ENCODE measurements around the gene ABCB4. TPM values are rescaled to one million over a fixed set of nuclear protein-coding genes. Genes with fewer than 3 reads are reported as not detected.

The ABCB4 gene
- total and polyA plus RNA-seq, 2 experiments from 2014 or later: 0.37 to 1.2 TPM

DNA sequence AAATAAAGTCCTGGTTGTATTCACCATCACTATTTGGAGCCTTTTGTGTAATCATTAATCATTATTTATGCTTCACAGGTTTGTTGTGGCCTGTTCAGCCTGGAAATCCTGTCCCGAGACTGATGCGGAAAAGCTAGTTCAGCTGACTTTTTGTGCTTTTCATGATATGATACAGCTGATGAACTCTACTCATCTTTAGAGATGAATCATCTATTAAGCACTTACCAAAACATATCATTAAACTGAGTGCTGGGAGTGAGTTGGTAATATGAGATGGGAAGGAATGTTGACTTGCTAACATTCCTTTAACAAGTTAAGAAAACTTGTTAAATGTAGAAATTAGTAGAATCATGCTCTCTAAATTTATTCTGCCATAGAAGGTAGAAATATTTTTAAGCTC, 77.0 kb downstream of the ABCB4 start:
- DNase-seq (ENCODE audit: low spot score): no peak
- 80% methylated on average over 2 of the region's 2 CpGs for WGBS (ENCODE audit: low lambda C conversion rate, missing lambda C conversion rate)
- Histone ChIP-seq H3K27me3 (no peaks in the 10 kb centered on the region), H3K79me2 (no peaks in the 10 kb centered on the region), H4K20me1 (ENCODE audit: insufficient read depth, poor library complexity, severe bottlenecking) (no peaks in the 10 kb centered on the region), H3K4me3 (no peak overlapping the region), H3K4me1 (ENCODE audit: insufficient read depth) (no peaks in the 10 kb centered on the region), H3K4me2 (no peak overlapping the region), H3K9me2 (replicated peaks; ENCODE audit: insufficient read depth) (no peaks in the 10 kb centered on the region), H3K36me3 (replicated peaks; ENCODE audit: insufficient read depth, low read depth) (peaks cover 5% of the 10 kb centered on the region), H3K27ac (no peak overlapping the region), H2AFZ (no peak overlapping the region), H3K9me3 (ENCODE audit: low read depth) (no peaks in the 10 kb centered on the region)
- no peak for TF ChIP-seq EZH2 (IDR thresholded peaks at IDR 0.05; ENCODE audit: borderline replicate concordance)
- TF ChIP-seq, protein P1, sequence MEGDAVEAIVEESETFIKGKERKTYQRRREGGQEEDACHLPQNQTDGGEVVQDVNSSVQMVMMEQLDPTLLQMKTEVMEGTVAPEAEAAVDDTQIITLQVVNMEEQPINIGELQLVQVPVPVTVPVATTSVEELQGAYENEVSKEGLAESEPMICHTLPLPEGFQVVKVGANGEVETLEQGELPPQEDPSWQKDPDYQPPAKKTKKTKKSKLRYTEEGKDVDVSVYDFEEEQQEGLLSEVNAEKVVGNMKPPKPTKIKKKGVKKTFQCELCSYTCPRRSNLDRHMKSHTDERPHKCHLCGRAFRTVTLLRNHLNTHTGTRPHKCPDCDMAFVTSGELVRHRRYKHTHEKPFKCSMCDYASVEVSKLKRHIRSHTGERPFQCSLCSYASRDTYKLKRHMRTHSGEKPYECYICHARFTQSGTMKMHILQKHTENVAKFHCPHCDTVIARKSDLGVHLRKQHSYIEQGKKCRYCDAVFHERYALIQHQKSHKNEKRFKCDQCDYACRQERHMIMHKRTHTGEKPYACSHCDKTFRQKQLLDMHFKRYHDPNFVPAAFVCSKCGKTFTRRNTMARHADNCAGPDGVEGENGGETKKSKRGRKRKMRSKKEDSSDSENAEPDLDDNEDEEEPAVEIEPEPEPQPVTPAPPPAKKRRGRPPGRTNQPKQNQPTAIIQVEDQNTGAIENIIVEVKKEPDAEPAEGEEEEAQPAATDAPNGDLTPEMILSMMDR (IDR thresholded peaks at IDR 0.05; ENCODE audit: poor library complexity): no peak
- no peak for TF ChIP-seq EZH2phosphoT487 (IDR thresholded peaks at IDR 0.05; ENCODE audit: low read depth, severe bottlenecking, unreplicated experiment)

DNA sequence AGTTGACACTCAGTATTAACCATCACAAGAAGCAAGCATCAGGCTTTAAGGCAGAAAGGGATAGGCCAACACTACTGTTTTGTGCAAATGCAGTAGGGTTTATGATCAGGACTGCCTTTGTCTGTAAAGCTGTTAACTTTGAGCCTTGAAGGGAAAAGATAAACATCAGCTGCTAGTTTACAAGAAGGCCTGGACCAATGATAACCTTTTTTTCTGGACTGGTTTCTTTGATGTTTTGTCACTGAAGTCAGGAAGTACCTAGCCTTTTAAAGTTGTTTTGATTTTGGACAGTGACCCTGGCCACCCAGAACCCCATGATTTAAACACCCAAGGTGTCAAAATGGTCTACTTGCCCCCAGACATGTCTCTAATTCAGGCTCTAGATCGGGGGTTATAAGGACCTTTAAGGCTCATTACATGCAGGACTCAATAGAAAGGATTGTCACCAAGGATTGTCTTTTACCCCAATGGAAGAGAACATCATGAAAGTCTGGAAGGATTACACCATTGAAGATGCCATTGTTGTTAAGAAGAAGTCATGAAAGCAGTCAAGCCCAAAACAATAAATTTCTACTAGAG, 79.9 kb downstream of the ABCB4 start:
- WGBS (ENCODE audit: low lambda C conversion rate, missing lambda C conversion rate): 89% methylated on average over 1 of the region's 1 CpG
- Histone ChIP-seq H3K27me3 (no peaks in the 10 kb centered on the region), H3K27ac (no peak overlapping the region), H3K9me2 (replicated peaks; ENCODE audit: insufficient read depth) (no peaks in the 10 kb centered on the region), H3K4me3 (no peak overlapping the region), H3K4me1 (ENCODE audit: insufficient read depth) (no peaks in the 10 kb centered on the region), H3K36me3 (replicated peaks; ENCODE audit: insufficient read depth, low read depth) (peaks cover 5% of the 10 kb centered on the region), H3K9me3 (ENCODE audit: low read depth) (no peaks in the 10 kb centered on the region), H4K20me1 (ENCODE audit: insufficient read depth, poor library complexity, severe bottlenecking) (no peaks in the 10 kb centered on the region), H3K4me2 (no peak overlapping the region), H2AFZ (no peak overlapping the region), H3K79me2 (no peaks in the 10 kb centered on the region)
- no peak for DNase-seq (ENCODE audit: low spot score)
- no peak for TF ChIP-seq EZH2phosphoT487 (IDR thresholded peaks at IDR 0.05; ENCODE audit: low read depth, severe bottlenecking, unreplicated experiment)

DNA sequence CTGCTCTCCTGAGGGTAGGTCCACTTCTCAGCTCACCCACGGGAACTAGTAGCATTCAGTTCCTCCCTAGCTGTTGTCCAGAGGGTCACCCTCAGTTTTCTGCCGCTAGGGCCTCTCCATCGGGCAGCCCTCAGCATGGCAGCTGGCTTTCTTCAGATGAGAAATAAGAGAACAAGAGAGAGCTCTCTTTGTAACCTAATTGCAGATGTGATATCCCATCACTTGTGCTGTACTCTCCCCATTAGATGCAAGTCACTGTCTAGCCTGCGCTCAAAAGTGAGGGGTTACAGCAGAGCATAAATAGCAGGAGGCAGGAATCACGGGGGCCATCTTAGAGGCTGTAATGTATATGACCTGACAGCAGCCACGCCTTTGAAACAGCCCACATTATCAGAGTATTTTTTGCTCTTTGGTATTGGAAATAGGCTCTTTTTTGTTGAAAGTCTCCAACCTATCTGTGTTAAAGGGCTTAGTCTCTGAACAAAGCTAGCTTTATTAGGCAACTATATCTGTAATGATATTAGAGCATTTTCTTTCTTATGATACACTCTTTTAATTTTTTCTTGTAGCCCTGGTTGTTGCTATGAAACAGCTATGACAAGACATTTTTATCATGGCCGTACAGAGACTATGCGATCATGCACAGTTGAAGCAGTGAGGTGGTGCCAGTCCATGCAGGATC, 84.3 kb downstream of the ABCB4 start:
- 92% methylated on average over 8 of the region's 8 CpGs for WGBS (ENCODE audit: low lambda C conversion rate, missing lambda C conversion rate)
- DNase-seq (ENCODE audit: low spot score): no peak
- no peaks in the 10 kb centered on the region for H4K20me1 ChIP-seq (ENCODE audit: insufficient read depth, poor library complexity, severe bottlenecking)
- H3K4me2 ChIP-seq: no peak overlapping the region
- H3K27me3 ChIP-seq: no peaks in the 10 kb centered on the region
- H3K36me3 ChIP-seq (replicated peaks; ENCODE audit: insufficient read depth, low read depth): peaks cover 5% of the 10 kb centered on the region
- no peaks in the 10 kb centered on the region for H3K79me2 ChIP-seq
- H3K4me3 ChIP-seq: no peak overlapping the region
- TF ChIP-seq, protein P1 (IDR thresholded peaks at IDR 0.05; ENCODE audit: poor library complexity): no peak
- TF ChIP-seq EZH2 (IDR thresholded peaks at IDR 0.05; ENCODE audit: borderline replicate concordance) (no peak), EZH2phosphoT487 (IDR thresholded peaks at IDR 0.05; ENCODE audit: low read depth, severe bottlenecking, unreplicated experiment) (no peak)
- no peak overlapping the region for H3K27ac ChIP-seq
- no peaks in the 10 kb centered on the region for H3K9me2 ChIP-seq (replicated peaks; ENCODE audit: insufficient read depth)
- no peaks in the 10 kb centered on the region for H3K4me1 ChIP-seq (ENCODE audit: insufficient read depth)
- H3K9me3 ChIP-seq (ENCODE audit: low read depth): no peaks in the 10 kb centered on the region
- H2AFZ ChIP-seq: no peak overlapping the region

DNA sequence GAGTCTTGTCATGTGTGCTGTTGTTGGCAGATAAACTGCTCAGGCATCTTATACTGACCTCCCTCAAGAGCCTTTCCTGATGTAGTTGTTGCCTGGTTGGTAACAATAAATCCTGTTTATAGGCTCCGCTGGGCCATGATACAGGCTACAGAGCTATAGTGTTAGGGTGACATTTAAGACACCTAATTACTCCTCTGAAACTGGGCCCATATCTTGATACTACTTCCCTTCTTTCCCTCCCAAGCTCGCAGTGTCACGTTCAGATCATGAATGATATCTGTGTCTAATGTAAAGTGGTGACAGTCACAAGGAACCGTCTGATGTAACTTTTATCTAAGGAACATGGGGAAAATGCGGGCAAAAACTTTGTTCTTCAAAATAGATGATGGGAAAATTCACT, 94.6 kb downstream of the ABCB4 start:
- no peaks in the 10 kb centered on the region for H3K79me2 ChIP-seq
- 91% methylated on average over 5 of the region's 5 CpGs for WGBS (ENCODE audit: low lambda C conversion rate, missing lambda C conversion rate)

More for the DNA sequence above, 94.6 kb downstream of the ABCB4 start:
- TF ChIP-seq EZH2phosphoT487 (IDR thresholded peaks at IDR 0.05; ENCODE audit: low read depth, severe bottlenecking, unreplicated experiment) (no peak), EZH2 (IDR thresholded peaks at IDR 0.05; ENCODE audit: borderline replicate concordance) (no peak)
- TF ChIP-seq, protein P1 (IDR thresholded peaks at IDR 0.05; ENCODE audit: poor library complexity): no peak
- peaks cover 4% of the 10 kb centered on the region for H3K36me3 ChIP-seq (replicated peaks; ENCODE audit: insufficient read depth, low read depth)
- no peaks in the 10 kb centered on the region for H4K20me1 ChIP-seq (ENCODE audit: insufficient read depth, poor library complexity, severe bottlenecking)
- H3K27me3 ChIP-seq: no peaks in the 10 kb centered on the region
- H3K27ac ChIP-seq: no peak overlapping the region
- no peaks in the 10 kb centered on the region for H3K9me2 ChIP-seq (replicated peaks; ENCODE audit: insufficient read depth)
- DNase-seq (ENCODE audit: low spot score): no peak
- H3K4me1 ChIP-seq (ENCODE audit: insufficient read depth): peaks cover 5% of the 10 kb centered on the region
- H2AFZ ChIP-seq: no peak overlapping the region
- no peaks in the 10 kb centered on the region for H3K9me3 ChIP-seq (ENCODE audit: low read depth)
- no peak overlapping the region for H3K4me2 ChIP-seq
- no peak overlapping the region for H3K4me3 ChIP-seq

Data from hepatocyte (in vitro differentiated cells).